NCI-H345 treated with DMSO at 0.1 percent for 48 hours (cell line): ENCODE measurements around the gene MYO1E.
"Not testable (repeated sequence)": the region's sequence is repeated elsewhere in the genome, so short reads cannot be mapped to it uniquely, and the experiment has no call there.

Experiments
- DNase-seq: peaks from one replicate; lab custom pipeline; 2025; ENCODE audit not compliant: unreplicated experiment; lab: John Stamatoyannopoulos, UW

The MYO1E gene

GRCh38 chr15:59174151-59174834 lies 198.4 kb downstream of the MYO1E start:
- DNase-seq = no peak

GRCh38 chr15:59173194-59173593 lies 199.5 kb downstream of the MYO1E start:
- DNase-seq = no peak

GRCh38 chr15:59172289-59172901 lies 200.3 kb downstream of the MYO1E start:
- no peak for DNase-seq

GRCh38 chr15:59171067-59171397 lies 201.6 kb downstream of the MYO1E start:
- DNase-seq = no peak

- peak; percentile 44 for DNase-seq
Observed at GRCh38 chr15:59170295-59171066, 202.2 kb downstream of the MYO1E start.

- DNase-seq = no peak
Observed at GRCh38 chr15:59169251-59169708, 203.4 kb downstream of the MYO1E start.

GRCh38 chr15:59168536-59168935 lies 204.1 kb downstream of the MYO1E start:
- DNase-seq = no peak

GRCh38 chr15:59166601-59167265 lies 205.9 kb downstream of the MYO1E start:
- DNase-seq = peak; percentile 50

- no peak for DNase-seq
Observed at GRCh38 chr15:59166166-59166565, 206.5 kb downstream of the MYO1E start.

- DNase-seq = peak; percentile 57
Observed at GRCh38 chr15:59165726-59166125, 206.9 kb downstream of the MYO1E start.

- DNase-seq = not testable (repeated sequence)
Observed at GRCh38 chr15:59162080-59162479, 210.6 kb downstream of the MYO1E start.

GRCh38 chr15:59160880-59161593 lies 211.6 kb downstream of the MYO1E start:
- peak; percentile 73 for DNase-seq

GRCh38 chr15:59159210-59159609 lies 213.5 kb downstream of the MYO1E start:
- no peak for DNase-seq

GRCh38 chr15:59158701-59159034 lies 214.0 kb downstream of the MYO1E start:
- no peak for DNase-seq

- peak; percentile 57 for DNase-seq
Observed at GRCh38 chr15:59157840-59158700, 214.6 kb downstream of the MYO1E start.

GRCh38 chr15:59157396-59157795 lies 215.3 kb downstream of the MYO1E start:
- no peak for DNase-seq

GRCh38 chr15:59155431-59155830 lies 217.2 kb downstream of the MYO1E start:
- no peak for DNase-seq

- no peak for DNase-seq
Observed at GRCh38 chr15:59154243-59154642, 218.4 kb downstream of the MYO1E start.

GRCh38 chr15:59153466-59153865 lies 219.2 kb downstream of the MYO1E start:
- no peak for DNase-seq
